ENCODE measurements around the gene SORCS2.

The SORCS2 gene

DNA sequence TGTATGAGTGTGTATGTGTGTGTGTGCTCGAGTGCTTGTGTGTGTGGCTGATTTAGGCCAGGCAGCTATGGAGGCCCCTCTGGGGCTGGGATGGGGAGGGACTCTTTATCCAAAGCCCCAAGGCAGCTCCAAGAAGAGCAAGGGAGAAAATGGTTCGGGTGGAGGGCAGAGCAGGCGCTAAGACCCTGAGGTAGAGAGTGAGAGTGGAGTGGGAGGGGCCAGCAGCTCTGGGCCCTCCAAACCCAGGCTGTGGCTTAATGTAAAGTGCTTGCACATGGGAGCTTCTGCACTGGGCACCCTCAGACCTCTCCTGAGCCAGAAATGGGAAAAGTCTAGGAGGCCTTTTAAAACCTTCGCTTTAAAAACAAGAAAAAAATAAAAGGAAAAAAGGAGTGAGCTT lies 475.9 kb downstream of the SORCS2 start:
- Histone ChIP-seq H2BK15ac (ENCODE audit: low read depth, poor library complexity, severe bottlenecking) (peak overlapping the region; percentile 52), H3K14ac (ENCODE audit: low read length in 2 of 2) (no peak overlapping the region), H2BK120ac (ENCODE audit: low read depth, low read length) (no peak overlapping the region), H4K8ac (ENCODE audit: low read length) (no peak overlapping the region), H2BK12ac (ENCODE audit: low read length in 2 of 2) (no peak overlapping the region), H3K4me1 (ENCODE audit: control insufficient read depth, insufficient read depth, low read depth, low read length) (no peaks in the 10 kb centered on the region), H2AFZ (ENCODE audit: low read depth, low read length) (no peak overlapping the region), H3K36me3 (ENCODE audit: control insufficient read depth in 1 of 2, insufficient read depth in 2 of 2, low read depth in 1 of 2, low read length in 2 of 2) (no peaks in the 10 kb centered on the region), H3K4ac (ENCODE audit: low read depth in 1 of 2, low read length in 2 of 2) (no peak overlapping the region), H3K27ac (ENCODE audit: low read length, poor library complexity, severe bottlenecking) (no peak overlapping the region), H3K27me3 (ENCODE audit: control insufficient read depth in 1 of 2, insufficient read depth in 1 of 2, low read length in 2 of 2) (peaks cover 0 to 8% of the 10 kb centered on the region in 2 experiments), H3K4me3 (ENCODE audit: insufficient read depth in 1 of 2, low read depth in 1 of 2, low read length in 2 of 2) (no peak overlapping the region), H4K91ac (ENCODE audit: low read length) (no peak overlapping the region), H2AK5ac (ENCODE audit: low read length, severe bottlenecking) (no peak overlapping the region), H3K79me1 (replicated peaks; ENCODE audit: low read length, poor library complexity, severe bottlenecking) (no peaks in the 10 kb centered on the region), H3K23ac (ENCODE audit: low read length in 2 of 2) (no peak overlapping the region), H3K4me2 (ENCODE audit: low read length, poor library complexity, severe bottlenecking) (no peak overlapping the region), H3K9ac (ENCODE audit: low read length) (no peak overlapping the region), H3K9me3 (ENCODE audit: control insufficient read depth, low read length) (peaks cover 5% of the 10 kb centered on the region), H3K18ac (ENCODE audit: low read depth in 1 of 2, low read length in 2 of 2) (no peak overlapping the region), H2BK5ac (ENCODE audit: low read depth, low read length, poor library complexity, severe bottlenecking) (no peak overlapping the region)
- 79% methylated on average over 4 of the region's 4 CpGs for WGBS
- no peak for DNase-seq

DNA sequence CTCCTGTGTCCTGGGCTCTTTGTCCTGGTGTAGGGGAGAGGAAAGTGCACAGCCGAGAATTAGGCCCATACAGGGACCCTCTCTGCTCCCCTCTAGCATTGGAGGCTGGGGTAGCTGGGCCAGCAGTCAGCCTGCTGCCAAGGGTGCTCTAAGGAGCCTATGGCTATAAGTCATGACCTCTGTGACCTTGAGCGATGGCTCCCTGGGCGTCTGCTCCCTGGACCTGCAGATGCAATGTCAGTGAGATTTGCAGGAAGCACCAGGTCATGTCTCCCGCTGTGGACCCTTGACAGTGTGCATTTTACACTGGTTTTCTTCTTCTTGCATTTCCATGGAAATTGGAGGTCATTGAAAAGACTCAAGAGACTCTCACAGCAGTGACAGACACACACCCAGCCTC lies 476.5 kb downstream of the SORCS2 start:
- H3K14ac ChIP-seq (ENCODE audit: low read length in 2 of 2) = no peak overlapping the region
- peaks cover 5% of the 10 kb centered on the region for H3K9me3 ChIP-seq (ENCODE audit: control insufficient read depth, low read length)
- no peaks in the 10 kb centered on the region for H3K4me1 ChIP-seq (ENCODE audit: control insufficient read depth, insufficient read depth, low read depth, low read length)
- no peak overlapping the region for H3K23ac ChIP-seq (ENCODE audit: low read length in 2 of 2)
- H3K79me1 ChIP-seq (replicated peaks; ENCODE audit: low read length, poor library complexity, severe bottlenecking) = no peaks in the 10 kb centered on the region
- no peak overlapping the region for H2BK12ac ChIP-seq (ENCODE audit: low read length in 2 of 2)
- WGBS = 79% methylated on average over 4 of the region's 4 CpGs
- H3K9ac ChIP-seq (ENCODE audit: low read length) = no peak overlapping the region
- H4K91ac ChIP-seq (ENCODE audit: low read length) = no peak overlapping the region
- H3K27me3 ChIP-seq (ENCODE audit: control insufficient read depth in 1 of 2, insufficient read depth in 1 of 2, low read length in 2 of 2) = peaks cover 1 to 11% of the 10 kb centered on the region in 2 experiments
- DNase-seq = no peak
- no peak overlapping the region for H2BK15ac ChIP-seq (ENCODE audit: low read depth, poor library complexity, severe bottlenecking)
- no peak overlapping the region for H3K18ac ChIP-seq (ENCODE audit: low read depth in 1 of 2, low read length in 2 of 2)
- no peak overlapping the region for H2AK5ac ChIP-seq (ENCODE audit: low read length, severe bottlenecking)
- no peak overlapping the region for H2AFZ ChIP-seq (ENCODE audit: low read depth, low read length)
- no peak overlapping the region for H3K4me2 ChIP-seq (ENCODE audit: low read length, poor library complexity, severe bottlenecking)
- no peak overlapping the region for H2BK5ac ChIP-seq (ENCODE audit: low read depth, low read length, poor library complexity, severe bottlenecking)
- peaks cover 0 to 1% of the 10 kb centered on the region in 2 experiments for H3K36me3 ChIP-seq (ENCODE audit: control insufficient read depth in 1 of 2, insufficient read depth in 2 of 2, low read depth in 1 of 2, low read length in 2 of 2)
- H3K27ac ChIP-seq (ENCODE audit: low read length, poor library complexity, severe bottlenecking) = no peak overlapping the region
- no peak overlapping the region for H2BK120ac ChIP-seq (ENCODE audit: low read depth, low read length)
- no peak overlapping the region for H4K8ac ChIP-seq (ENCODE audit: low read length)
- H3K4ac ChIP-seq (ENCODE audit: low read depth in 1 of 2, low read length in 2 of 2) = no peak overlapping the region
- no peak overlapping the region for H3K4me3 ChIP-seq (ENCODE audit: insufficient read depth in 1 of 2, low read depth in 1 of 2, low read length in 2 of 2)

DNA sequence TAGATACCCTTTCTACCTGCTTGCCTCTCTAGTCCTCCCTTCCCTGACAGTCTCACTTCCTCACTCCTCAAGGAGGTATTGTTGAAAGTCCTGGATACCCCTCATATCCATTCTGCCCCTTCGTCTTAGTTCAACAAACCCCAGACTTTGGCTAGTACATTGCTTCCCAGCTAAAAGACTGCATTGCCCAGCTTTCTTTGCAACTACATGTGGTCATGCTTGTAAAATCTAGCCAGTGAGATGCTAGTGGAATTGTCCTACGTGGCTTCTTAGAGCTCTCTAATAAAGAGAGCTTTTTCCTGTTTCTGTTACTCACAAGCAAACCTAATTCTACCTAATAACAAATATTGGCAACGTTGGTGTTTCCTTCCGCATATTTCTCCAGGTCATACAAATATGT lies 480.3 kb downstream of the SORCS2 start:
- H3K27me3 ChIP-seq (ENCODE audit: control insufficient read depth in 1 of 2, insufficient read depth in 1 of 2, low read length in 2 of 2) = peaks cover 4 to 18% of the 10 kb centered on the region in 2 experiments
- no peak overlapping the region for H3K4ac ChIP-seq (ENCODE audit: low read depth in 1 of 2, low read length in 2 of 2)
- no peak overlapping the region for H2BK12ac ChIP-seq (ENCODE audit: low read length in 2 of 2)
- no peak overlapping the region for H2BK120ac ChIP-seq (ENCODE audit: low read depth, low read length)
- H2AK5ac ChIP-seq (ENCODE audit: low read length, severe bottlenecking) = no peak overlapping the region
- H3K9me3 ChIP-seq (ENCODE audit: control insufficient read depth, low read length) = peaks cover 5% of the 10 kb centered on the region
- no peak overlapping the region for H3K18ac ChIP-seq (ENCODE audit: low read depth in 1 of 2, low read length in 2 of 2)
- peaks cover 0 to 4% of the 10 kb centered on the region in 2 experiments for H3K36me3 ChIP-seq (ENCODE audit: control insufficient read depth in 1 of 2, insufficient read depth in 2 of 2, low read depth in 1 of 2, low read length in 2 of 2)
- no peak overlapping the region for H3K4me2 ChIP-seq (ENCODE audit: low read length, poor library complexity, severe bottlenecking)
- no peaks in the 10 kb centered on the region for H3K4me1 ChIP-seq (ENCODE audit: control insufficient read depth, insufficient read depth, low read depth, low read length)
- H3K23ac ChIP-seq (ENCODE audit: low read length in 2 of 2) = no peak overlapping the region
- no peak overlapping the region for H4K91ac ChIP-seq (ENCODE audit: low read length)
- H2BK15ac ChIP-seq (ENCODE audit: low read depth, poor library complexity, severe bottlenecking) = no peak overlapping the region
- no peak overlapping the region for H3K4me3 ChIP-seq (ENCODE audit: insufficient read depth in 1 of 2, low read depth in 1 of 2, low read length in 2 of 2)
- no peak overlapping the region for H3K27ac ChIP-seq (ENCODE audit: low read length, poor library complexity, severe bottlenecking)
- H3K14ac ChIP-seq (ENCODE audit: low read length in 2 of 2) = no peak overlapping the region
- 80% methylated on average over 2 of the region's 4 CpGs for WGBS
- H3K79me1 ChIP-seq (replicated peaks; ENCODE audit: low read length, poor library complexity, severe bottlenecking) = no peaks in the 10 kb centered on the region
- H2AFZ ChIP-seq (ENCODE audit: low read depth, low read length) = no peak overlapping the region
- H2BK5ac ChIP-seq (ENCODE audit: low read depth, low read length, poor library complexity, severe bottlenecking) = no peak overlapping the region
- H3K9ac ChIP-seq (ENCODE audit: low read length) = no peak overlapping the region
- H4K8ac ChIP-seq (ENCODE audit: low read length) = no peak overlapping the region
- no peak for DNase-seq

DNA sequence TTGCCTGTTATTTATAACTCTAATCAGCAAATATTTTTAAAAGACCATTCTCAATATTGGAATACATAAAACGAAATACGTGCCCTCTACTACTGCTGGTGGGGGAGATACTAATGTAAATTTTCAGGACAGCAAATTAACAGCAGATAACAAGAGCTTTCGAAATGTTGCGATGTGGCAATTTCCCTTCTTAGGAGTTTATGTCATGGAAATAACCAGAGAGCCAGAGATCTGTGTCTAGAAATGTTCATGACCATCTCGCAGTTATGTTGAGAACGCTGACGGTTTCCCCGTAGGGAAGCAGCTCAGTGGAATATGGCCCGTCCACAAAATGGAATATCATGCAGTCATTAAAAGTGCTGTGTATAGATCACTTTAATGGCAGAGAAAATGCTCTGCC lies 480.8 kb downstream of the SORCS2 start:
- H3K18ac ChIP-seq (ENCODE audit: low read depth in 1 of 2, low read length in 2 of 2) = no peak overlapping the region
- no peak overlapping the region for H2BK5ac ChIP-seq (ENCODE audit: low read depth, low read length, poor library complexity, severe bottlenecking)
- H3K27me3 ChIP-seq (ENCODE audit: control insufficient read depth in 1 of 2, insufficient read depth in 1 of 2, low read length in 2 of 2) = peaks cover 5 to 23% of the 10 kb centered on the region in 2 experiments
- DNase-seq = peak; percentile 63
- no peak overlapping the region for H3K4ac ChIP-seq (ENCODE audit: low read depth in 1 of 2, low read length in 2 of 2)
- WGBS = 95% methylated on average over 9 of the region's 9 CpGs
- no peak overlapping the region for H3K23ac ChIP-seq (ENCODE audit: low read length in 2 of 2)
- H2BK15ac ChIP-seq (ENCODE audit: low read depth, poor library complexity, severe bottlenecking) = no peak overlapping the region
- H2AK5ac ChIP-seq (ENCODE audit: low read length, severe bottlenecking) = no peak overlapping the region
- H3K4me1 ChIP-seq (ENCODE audit: control insufficient read depth, insufficient read depth, low read depth, low read length) = no peaks in the 10 kb centered on the region
- no peak overlapping the region for H3K27ac ChIP-seq (ENCODE audit: low read length, poor library complexity, severe bottlenecking)
- H4K91ac ChIP-seq (ENCODE audit: low read length) = no peak overlapping the region
- no peak overlapping the region for H3K9ac ChIP-seq (ENCODE audit: low read length)
- peaks cover 0 to 4% of the 10 kb centered on the region in 2 experiments for H3K36me3 ChIP-seq (ENCODE audit: control insufficient read depth in 1 of 2, insufficient read depth in 2 of 2, low read depth in 1 of 2, low read length in 2 of 2)
- H3K4me2 ChIP-seq (ENCODE audit: low read length, poor library complexity, severe bottlenecking) = no peak overlapping the region
- H3K4me3 ChIP-seq (ENCODE audit: insufficient read depth in 1 of 2, low read depth in 1 of 2, low read length in 2 of 2) = no peak overlapping the region
- no peak overlapping the region for H4K8ac ChIP-seq (ENCODE audit: low read length)
- H2BK120ac ChIP-seq (ENCODE audit: low read depth, low read length) = no peak overlapping the region
- no peak overlapping the region for H2BK12ac ChIP-seq (ENCODE audit: low read length in 2 of 2)
- no peak overlapping the region for H3K14ac ChIP-seq (ENCODE audit: low read length in 2 of 2)
- no peaks in the 10 kb centered on the region for H3K79me1 ChIP-seq (replicated peaks; ENCODE audit: low read length, poor library complexity, severe bottlenecking)
- H2AFZ ChIP-seq (ENCODE audit: low read depth, low read length) = no peak overlapping the region
- peaks cover 5% of the 10 kb centered on the region for H3K9me3 ChIP-seq (ENCODE audit: control insufficient read depth, low read length)

Data from mesenchymal stem cell (in vitro differentiated cells and primary cell).